HEK293 (cell line): ENCODE measurements around the gene RSL1D1.
A peak's percentile ranks its signal among the peaks of the same experiment; 100 is the strongest.

Source experiments
- GLI2 ChIP-seq: fragments of 450-650 bp; formaldehyde crosslinking; IDR thresholded peaks from 2 replicates; pipeline ENCODE4; 2017; ENCODE audit warnings: missing biosample characterization, missing genetic modification characterization, low read depth, borderline replicate concordance
- KLF10 ChIP-seq: fragments of 450-650 bp; IDR thresholded peaks from 2 replicates; pipeline ENCODE4 v1.5.1; 2018; ENCODE audit warnings: missing biosample characterization, mild to moderate bottlenecking, missing genetic modification characterization
- KLF16 ChIP-seq: fragments of 450-650 bp; formaldehyde crosslinking; IDR thresholded peaks from 2 replicates; pipeline ENCODE4 v1.5.1; 2017; ENCODE audit warnings: missing biosample characterization, missing genetic modification characterization
- KLF17 ChIP-seq: fragments of 450-650 bp; formaldehyde crosslinking; IDR thresholded peaks from 2 replicates; pipeline ENCODE4 v1.5.1; 2016; ENCODE audit warnings: missing biosample characterization, missing genetic modification characterization
- KLF9 ChIP-seq: fragments of 450-650 bp; formaldehyde crosslinking; IDR thresholded peaks from 2 replicates; pipeline ENCODE4 v1.5.1; 2016; ENCODE audit warnings: missing biosample characterization, missing genetic modification characterization, low read depth
- MYNN ChIP-seq: fragments of 450-650 bp; formaldehyde crosslinking; IDR thresholded peaks from 2 replicates; pipeline ENCODE4 v1.5.1; 2016; ENCODE audit warnings: missing biosample characterization, missing genetic modification characterization, borderline replicate concordance
- OSR2 ChIP-seq: fragments of 450-650 bp; formaldehyde crosslinking; IDR thresholded peaks from 2 replicates; pipeline ENCODE4 v1.5.1; 2016; ENCODE audit warnings: missing biosample characterization, missing genetic modification characterization
- PRDM1 ChIP-seq: fragments of 450-650 bp; formaldehyde crosslinking; IDR thresholded peaks from 2 replicates; pipeline ENCODE4; 2016; ENCODE audit warnings: missing biosample characterization, missing genetic modification characterization
- SP3 ChIP-seq: fragments of 450-650 bp; formaldehyde crosslinking; IDR thresholded peaks from 2 replicates; pipeline ENCODE4 v1.5.1; 2016; ENCODE audit warnings: missing biosample characterization, missing genetic modification characterization
- SP7 ChIP-seq: fragments of 450-650 bp; formaldehyde crosslinking; IDR thresholded peaks from 2 replicates; pipeline ENCODE4 v1.5.1; 2016; ENCODE audit warnings: missing biosample characterization, missing genetic modification characterization
- TRIM28 ChIP-seq: IDR thresholded peaks from 2 replicates; pipeline ENCODE4 v1.6.1; 2011; ENCODE audit warnings: low read length, control low read depth, borderline replicate concordance
- ZBTB21 ChIP-seq: fragments of 450-650 bp; formaldehyde crosslinking; IDR thresholded peaks from 2 replicates; pipeline ENCODE4 v1.5.1; 2017; ENCODE audit warnings: missing biosample characterization, missing genetic modification characterization
- ZBTB44 ChIP-seq: fragments of 450-650 bp; IDR thresholded peaks from 2 replicates; pipeline ENCODE4 v1.5.1; 2018; ENCODE audit warnings: missing biosample characterization, mild to moderate bottlenecking, missing genetic modification characterization
- ZEB2 ChIP-seq: fragments of 450-650 bp; formaldehyde crosslinking; IDR thresholded peaks from 2 replicates; pipeline ENCODE4 v1.5.1; 2016; ENCODE audit warnings: missing biosample characterization, missing genetic modification characterization
- ZFP37 ChIP-seq: fragments of 450-650 bp; formaldehyde crosslinking; IDR thresholded peaks from 2 replicates; pipeline ENCODE4 v1.5.1; 2016; ENCODE audit warnings: missing biosample characterization, missing genetic modification characterization
- ZFP69B ChIP-seq: fragments of 450-650 bp; formaldehyde crosslinking; IDR thresholded peaks from 2 replicates; pipeline ENCODE4 v1.5.1; 2016; ENCODE audit warnings: missing biosample characterization, missing genetic modification characterization
- ZNF114 ChIP-seq: fragments of 450-650 bp; formaldehyde crosslinking; IDR thresholded peaks from 2 replicates; pipeline ENCODE4 v1.5.0; 2017; ENCODE audit warnings: missing biosample characterization, missing genetic modification characterization
- ZNF133 ChIP-seq: fragments of 450-650 bp; formaldehyde crosslinking; IDR thresholded peaks from 2 replicates; pipeline ENCODE4 v1.5.1; 2016; ENCODE audit warnings: missing biosample characterization, missing genetic modification characterization
- ZNF169 ChIP-seq: fragments of 450-650 bp; formaldehyde crosslinking; IDR thresholded peaks from 2 replicates; pipeline ENCODE4 v1.5.1; 2016; ENCODE audit warnings: missing biosample characterization, missing genetic modification characterization
- ZNF2 ChIP-seq: fragments of 450-650 bp; formaldehyde crosslinking; IDR thresholded peaks from 2 replicates; pipeline ENCODE4 v1.5.1; 2016; ENCODE audit warnings: missing biosample characterization, missing genetic modification characterization
- ZNF221 ChIP-seq: fragments of 450-650 bp; formaldehyde crosslinking; IDR thresholded peaks from 2 replicates; pipeline ENCODE4 v1.5.1; 2017; ENCODE audit warnings: missing biosample characterization, missing genetic modification characterization, borderline replicate concordance
- ZNF223 ChIP-seq: fragments of 450-650 bp; formaldehyde crosslinking; IDR thresholded peaks from 2 replicates; pipeline ENCODE4 v1.5.1; 2016; ENCODE audit warnings: missing biosample characterization, missing genetic modification characterization
- ZNF341 ChIP-seq: fragments of 450-650 bp; formaldehyde crosslinking; IDR thresholded peaks from 2 replicates; pipeline ENCODE4; 2016; ENCODE audit warnings: low read depth, missing biosample characterization, missing genetic modification characterization
- ZNF366 ChIP-seq: fragments of 450-650 bp; formaldehyde crosslinking; conservative IDR thresholded peaks from 2 replicates; pipeline ENCODE4 v1.5.1; 2016; ENCODE audit warnings: missing biosample characterization, missing genetic modification characterization
- ZNF394 ChIP-seq: fragments of 450-650 bp; formaldehyde crosslinking; IDR thresholded peaks from 2 replicates; pipeline ENCODE4 v1.5.1; 2016; ENCODE audit warnings: missing biosample characterization, missing genetic modification characterization, mild to moderate bottlenecking, moderate library complexity, borderline replicate concordance
- ZNF488 ChIP-seq: fragments of 450-650 bp; formaldehyde crosslinking; IDR thresholded peaks from 2 replicates; pipeline ENCODE4 v1.5.1; 2016; ENCODE audit warnings: missing biosample characterization, missing genetic modification characterization
- ZNF501 ChIP-seq: fragments of 450-650 bp; formaldehyde crosslinking; IDR thresholded peaks from 2 replicates; pipeline ENCODE4 v1.5.1; 2016; ENCODE audit warnings: missing biosample characterization, missing genetic modification characterization
- ZNF510 ChIP-seq: fragments of 450-650 bp; formaldehyde crosslinking; IDR thresholded peaks from 2 replicates; pipeline ENCODE4 v1.5.1; 2018; ENCODE audit warnings: mild to moderate bottlenecking, missing genetic modification characterization, missing biosample characterization; ENCODE audit not compliant: insufficient replicate concordance
- ZNF561 ChIP-seq: fragments of 450-650 bp; IDR thresholded peaks from 2 replicates; pipeline ENCODE4 v1.5.1; 2018; ENCODE audit warnings: missing biosample characterization, missing genetic modification characterization, borderline replicate concordance
- ZNF580 ChIP-seq: fragments of 450-650 bp; formaldehyde crosslinking; IDR thresholded peaks from 2 replicates; pipeline ENCODE4 v1.5.1; 2016; ENCODE audit warnings: missing biosample characterization, missing genetic modification characterization
- ZNF654 ChIP-seq: fragments of 450-650 bp; formaldehyde crosslinking; IDR thresholded peaks from 2 replicates; pipeline ENCODE4 v1.5.1; 2016; ENCODE audit warnings: low read depth, missing biosample characterization, missing genetic modification characterization
- ZNF664 ChIP-seq: fragments of 450-650 bp; formaldehyde crosslinking; IDR thresholded peaks from 2 replicates; pipeline ENCODE4 v1.5.1; 2016; ENCODE audit warnings: missing biosample characterization, missing genetic modification characterization
- ZNF701 ChIP-seq: fragments of 450-650 bp; formaldehyde crosslinking; IDR thresholded peaks from 2 replicates; pipeline ENCODE4 v1.5.1; 2016; ENCODE audit warnings: missing biosample characterization, missing genetic modification characterization
- ZNF785 ChIP-seq: fragments of 450-650 bp; formaldehyde crosslinking; IDR thresholded peaks from 2 replicates; pipeline ENCODE4 v1.5.1; 2016; ENCODE audit warnings: missing biosample characterization, missing genetic modification characterization
- ZNF843 ChIP-seq: fragments of 450-650 bp; formaldehyde crosslinking; IDR thresholded peaks from 2 replicates; pipeline ENCODE4 v1.5.1; 2016; ENCODE audit warnings: missing biosample characterization, missing genetic modification characterization
- ZSCAN30 ChIP-seq: fragments of 450-650 bp; IDR thresholded peaks from 2 replicates; pipeline ENCODE4 v1.5.1; 2018; ENCODE audit warnings: missing biosample characterization, mild to moderate bottlenecking, missing genetic modification characterization, moderate library complexity
- ZXDB ChIP-seq: fragments of 450-650 bp; formaldehyde crosslinking; IDR thresholded peaks from 2 replicates; pipeline ENCODE4 v1.5.1; 2016; ENCODE audit warnings: missing biosample characterization, missing genetic modification characterization

The RSL1D1 gene

GRCh38 chr16:11851294-11852091, at the start of gene RSL1D1 (continued):
- TF ChIP-seq ZNF221 (tag by site-specific recombination) (no peak), ZBTB44 (tag by site-specific recombination) (no peak), KLF9 (tag by site-specific recombination) (no peak; the same call in 1 of the 2 replicates), ZNF561 (tag by site-specific recombination) (peak; percentile 43; the same call in 1 of the 2 replicates), ZNF843 (peak; percentile 40; the same call in 1 of the 2 replicates), ZFP37 (peak; percentile 67; the same call in 1 of the 2 replicates), ZNF223 (tag by site-specific recombination) (no peak), ZNF341 (tag by site-specific recombination) (peak; percentile 47), ZXDB (tag by site-specific recombination) (peak; percentile 83), SP3 (tag by site-specific recombination) (peak; percentile 96), ZBTB21 (tag by site-specific recombination) (peak; percentile 23; the same call in 1 of the 2 replicates), GLI2 (no peak), TRIM28 (no peak), MYNN (no peak), KLF17 (tag by site-specific recombination) (peak; percentile 66; the same call in 1 of the 2 replicates), ZNF394 (tag by site-specific recombination) (peak; percentile 91), ZNF701 (tag by site-specific recombination) (no peak), SP7 (tag by site-specific recombination) (peak; percentile 80), ZNF366 (tag by site-specific recombination) (0 out of 2 replicates have a peak, but pooled peaks have one; percentile 32), OSR2 (tag by site-specific recombination) (no peak), ZNF2 (tag by site-specific recombination) (peak; percentile 86), KLF10 (peak; percentile 45; the same call in 1 of the 2 replicates), ZFP69B (no peak), ZNF510 (tag by site-specific recombination) (no peak), ZNF654 (tag by site-specific recombination) (no peak), ZEB2 (tag by site-specific recombination) (peak; percentile 48; the same call in 1 of the 2 replicates), ZNF580 (tag by site-specific recombination) (peak; percentile 7; the same call in 1 of the 2 replicates), ZNF169 (tag by site-specific recombination) (no peak), ZNF114 (tag by site-specific recombination) (no peak), ZNF785 (no peak), ZNF133 (tag by site-specific recombination) (no peak), ZNF488 (tag by site-specific recombination) (no peak), PRDM1 (tag by site-specific recombination) (peak; percentile 84), KLF16 (tag by site-specific recombination) (peak; percentile 16; the same call in 1 of the 2 replicates), ZNF501 (no peak; the same call in 1 of the 2 replicates), ZNF664 (tag by site-specific recombination) (no peak), ZSCAN30 (0 out of 2 replicates have a peak, but pooled peaks have one; percentile 9)
